PC-9 (cell line): Measurements from ENCODE around the gene GSTT2.
"Not testable (repeated sequence)": the region's sequence is repeated elsewhere in the genome, so short reads cannot be mapped to it uniquely, and the experiment has no call there.

Experiments used
- EZH2 ChIP-seq: fragments of 200-600 bp; sonication (generic); IDR thresholded peaks from 2 replicates; pipeline ENCODE4 v1.8.0; 2017; ENCODE audit warnings: antibody characterized with exemption, low read depth
- TF ChIP-seq, protein P1 (sequence below): fragments of 200-600 bp; sonication (generic); conservative IDR thresholded peaks from 2 replicates; pipeline ENCODE4 v1.6.1; 2017; ENCODE audit warnings: mixed run types, antibody characterized with exemption, mild to moderate bottlenecking, moderate library complexity

DNA sequence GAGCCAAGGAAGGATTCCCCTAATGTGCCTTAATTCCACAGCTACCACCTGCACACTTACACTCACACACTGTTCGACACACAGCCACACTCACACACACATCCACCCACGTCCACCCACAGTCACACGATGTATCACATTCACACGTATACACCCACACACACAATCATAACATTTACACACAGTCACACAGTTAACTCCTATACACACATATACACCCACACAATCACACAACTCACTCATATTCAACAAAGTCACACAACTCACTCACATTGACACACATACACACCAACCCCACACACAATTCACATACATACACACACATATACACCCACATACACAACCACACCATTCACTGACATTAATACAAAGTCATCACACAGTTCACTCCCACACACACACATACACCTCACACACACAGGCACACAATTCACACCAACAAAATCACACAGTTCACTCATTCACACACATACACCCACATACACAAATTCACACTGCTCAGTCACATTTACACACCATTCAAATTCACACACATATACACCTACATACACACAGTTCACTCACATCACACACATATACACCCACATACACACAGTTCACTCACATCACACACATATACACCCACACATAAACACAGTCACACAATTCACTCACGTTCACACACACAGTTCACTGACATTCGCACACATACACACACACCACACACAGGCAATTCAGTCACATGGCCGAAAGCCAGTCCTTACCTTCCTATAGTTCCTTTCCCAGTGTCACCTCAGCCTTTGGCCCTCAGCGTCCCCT is 25.5 kb upstream of the GSTT2 start:
- TF ChIP-seq, protein P1, sequence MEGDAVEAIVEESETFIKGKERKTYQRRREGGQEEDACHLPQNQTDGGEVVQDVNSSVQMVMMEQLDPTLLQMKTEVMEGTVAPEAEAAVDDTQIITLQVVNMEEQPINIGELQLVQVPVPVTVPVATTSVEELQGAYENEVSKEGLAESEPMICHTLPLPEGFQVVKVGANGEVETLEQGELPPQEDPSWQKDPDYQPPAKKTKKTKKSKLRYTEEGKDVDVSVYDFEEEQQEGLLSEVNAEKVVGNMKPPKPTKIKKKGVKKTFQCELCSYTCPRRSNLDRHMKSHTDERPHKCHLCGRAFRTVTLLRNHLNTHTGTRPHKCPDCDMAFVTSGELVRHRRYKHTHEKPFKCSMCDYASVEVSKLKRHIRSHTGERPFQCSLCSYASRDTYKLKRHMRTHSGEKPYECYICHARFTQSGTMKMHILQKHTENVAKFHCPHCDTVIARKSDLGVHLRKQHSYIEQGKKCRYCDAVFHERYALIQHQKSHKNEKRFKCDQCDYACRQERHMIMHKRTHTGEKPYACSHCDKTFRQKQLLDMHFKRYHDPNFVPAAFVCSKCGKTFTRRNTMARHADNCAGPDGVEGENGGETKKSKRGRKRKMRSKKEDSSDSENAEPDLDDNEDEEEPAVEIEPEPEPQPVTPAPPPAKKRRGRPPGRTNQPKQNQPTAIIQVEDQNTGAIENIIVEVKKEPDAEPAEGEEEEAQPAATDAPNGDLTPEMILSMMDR, result not testable (repeated sequence)
- not testable (repeated sequence) for TF ChIP-seq EZH2
